Activated CD8-positive, alpha-beta memory T cell treated with anti-CD3 and anti-CD28 coated beads for 1 hour (primary cell): Measurements from ENCODE around the gene MYO1F.
"Not testable (repeated sequence)": the region's sequence is repeated elsewhere in the genome, so short reads cannot be mapped to it uniquely, and the experiment has no call there.

Experiments
- DNase-seq, 2 donors: peaks; one replicate each; pipeline ENCODE4 v3.0.0-alpha.2; 2020; ENCODE audit warnings: low read depth in 1 of 2; ENCODE audit errors: extremely low read depth in 1 of 2

Gene MYO1F

DNA sequence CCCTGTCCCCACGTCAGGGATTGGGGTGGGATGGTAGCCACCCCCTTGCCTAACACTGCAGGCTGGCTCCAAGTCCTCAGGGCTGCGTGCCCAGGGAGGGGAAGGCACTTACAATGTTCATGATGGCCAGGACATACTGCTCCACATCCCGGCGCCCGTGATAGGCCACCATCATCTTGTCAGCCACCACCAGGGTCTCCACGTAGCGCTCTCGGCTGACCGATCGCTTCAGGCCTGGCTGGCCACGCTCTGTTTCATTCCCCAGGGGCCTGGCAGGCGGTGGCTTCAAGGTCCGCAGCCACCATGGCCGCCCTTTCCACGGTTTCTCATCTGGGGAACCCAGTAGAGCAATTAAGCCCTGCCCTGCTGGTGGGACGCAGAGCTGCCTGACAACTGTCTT lies 23.6 kb upstream of the MYO1F start:
- no peak for DNase-seq

DNA sequence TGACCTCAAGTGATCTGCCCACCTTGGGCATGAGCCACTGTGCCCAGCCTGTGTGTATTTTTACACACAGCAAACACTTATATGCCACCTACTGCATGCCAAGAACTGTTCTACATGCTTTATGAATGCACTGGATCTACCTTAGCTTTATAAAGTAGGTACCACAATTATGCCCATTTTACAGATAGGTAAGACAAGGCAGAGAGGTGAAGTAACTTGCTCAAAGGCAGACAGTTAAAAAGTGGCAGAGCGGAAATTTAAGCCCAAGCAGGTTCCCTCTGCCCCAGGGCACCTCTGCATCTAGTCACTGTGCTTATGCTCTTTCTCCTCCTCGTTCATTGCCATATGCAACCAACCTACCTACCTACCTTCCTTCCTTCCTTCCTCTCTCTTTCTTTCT lies 22.8 kb upstream of the MYO1F start:
- DNase-seq = no peak

DNA sequence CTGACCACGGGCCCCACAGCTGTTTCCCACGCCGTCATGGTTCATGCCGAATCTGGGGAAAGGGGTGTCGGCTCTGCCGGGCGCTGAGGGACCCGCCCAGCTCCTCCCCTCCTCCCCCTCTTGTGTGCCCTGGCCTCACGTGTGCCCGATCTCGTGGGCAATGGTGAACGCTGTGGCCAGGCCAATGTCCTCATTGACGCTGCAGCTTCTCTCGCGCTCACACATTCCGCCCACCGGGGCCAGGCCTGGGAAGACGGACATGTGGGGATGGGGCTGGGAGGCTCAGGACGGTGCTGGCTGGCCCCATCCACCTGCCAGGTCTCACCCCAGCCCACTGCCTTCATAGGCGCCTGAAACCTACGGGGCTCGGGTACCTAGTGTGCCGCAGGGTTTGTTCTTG lies 18.9 kb upstream of the MYO1F start:
- DNase-seq = no peak

DNA sequence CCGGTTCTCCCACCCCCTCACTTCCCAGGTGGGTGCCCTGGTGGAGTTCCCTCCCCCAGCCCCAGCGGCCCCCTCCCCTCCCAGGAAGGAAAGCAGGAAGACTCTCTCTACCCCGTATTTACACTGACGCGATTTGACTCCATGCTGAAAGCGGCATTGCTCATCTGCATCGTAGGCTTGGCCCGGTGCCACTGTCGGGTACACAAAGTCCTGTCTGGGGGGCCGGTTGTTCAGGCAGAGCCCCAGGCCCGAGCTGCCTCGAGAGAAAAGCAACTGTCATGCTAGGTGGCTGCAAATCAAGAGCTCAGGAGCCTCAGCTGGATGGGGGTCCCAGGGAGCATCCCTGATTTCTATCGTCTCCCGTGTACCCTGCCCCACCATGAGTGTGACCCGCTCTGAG lies 18.4 kb upstream of the MYO1F start:
- DNase-seq = no peak

DNA sequence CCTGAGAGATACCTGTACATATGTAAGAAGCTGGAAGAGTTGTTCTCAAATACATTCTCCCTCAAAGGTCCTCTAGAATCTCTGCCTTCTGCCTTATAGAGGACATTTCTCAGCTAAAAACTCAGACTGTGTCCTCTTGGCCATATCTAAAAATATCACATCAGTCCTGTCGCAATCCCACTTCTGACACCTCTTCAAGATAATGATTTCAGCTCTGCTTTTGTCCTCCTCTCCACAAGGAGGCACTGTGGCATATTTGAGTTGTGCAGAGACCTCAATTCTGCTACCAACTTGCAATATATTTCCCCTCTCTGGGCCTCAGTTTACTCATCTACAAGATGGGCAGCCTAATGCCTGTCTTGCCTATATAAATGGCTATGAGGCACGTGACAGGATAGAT lies 16.7 kb upstream of the MYO1F start:
- DNase-seq = no peak

DNA sequence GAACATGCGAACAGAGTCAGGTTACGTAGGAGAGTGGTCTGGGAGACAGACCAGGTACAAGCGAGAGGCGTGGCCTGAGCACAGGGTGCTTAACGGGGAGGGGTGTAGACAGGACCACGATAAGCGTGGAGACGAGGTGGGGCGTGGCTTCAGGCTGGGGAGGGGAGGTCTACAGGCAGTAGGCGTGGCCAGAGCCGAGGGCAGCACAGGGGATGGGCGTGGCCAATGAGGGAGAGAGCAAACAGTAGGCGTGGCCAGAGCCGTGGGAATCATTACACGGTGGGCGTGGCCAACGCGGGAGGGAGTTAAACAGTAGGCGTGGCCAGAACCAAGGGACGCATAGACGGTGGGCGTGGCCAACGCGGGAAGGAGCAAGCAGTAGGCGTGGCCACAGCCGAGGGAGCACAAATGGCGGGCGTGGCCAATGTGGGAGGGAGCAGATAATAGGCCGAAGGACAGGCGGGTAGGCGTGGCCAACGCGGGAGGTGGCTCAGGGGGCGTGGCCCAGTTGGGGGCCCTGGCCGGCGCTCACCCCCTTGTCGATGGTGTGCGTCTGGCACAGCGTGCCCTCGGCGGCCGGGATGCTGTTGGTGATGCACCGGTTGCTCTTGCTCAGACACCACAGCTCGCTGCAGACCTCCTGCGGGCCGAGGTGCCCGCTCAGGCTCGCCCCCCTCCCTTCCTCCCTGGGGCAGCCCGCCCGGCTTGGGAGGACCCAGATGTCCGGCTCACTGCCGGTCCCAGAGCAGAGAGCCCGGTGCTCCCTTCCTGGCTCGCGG lies 15.2 kb upstream of the MYO1F start:
- DNase-seq = peak; percentile 87 to 95

DNA sequence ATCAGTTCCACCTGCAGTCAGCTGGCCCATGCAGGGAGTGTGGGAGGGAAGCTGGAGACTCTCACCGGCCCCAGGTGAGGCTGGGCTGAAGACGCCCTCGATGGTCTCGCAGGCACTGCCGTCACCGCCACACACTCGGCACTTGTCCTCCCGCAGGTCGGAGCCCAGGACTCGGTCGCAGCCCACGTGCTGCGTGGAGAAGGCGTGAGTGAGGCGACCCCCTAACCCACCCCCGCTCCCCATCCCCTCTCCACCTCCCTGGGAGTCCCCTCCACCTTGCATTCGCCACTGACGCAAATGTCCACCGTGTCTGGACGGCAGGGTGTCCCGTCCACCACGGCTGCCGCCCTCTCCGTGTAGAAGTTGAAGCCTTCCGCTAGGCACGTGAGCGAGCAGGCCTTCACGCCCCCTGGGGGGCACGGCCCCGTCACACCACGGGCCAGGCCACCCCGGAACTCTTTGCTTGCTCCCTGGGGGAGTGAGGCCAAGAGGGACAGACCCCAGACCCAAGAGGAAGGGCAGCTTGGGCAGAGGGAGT lies 12.0 kb upstream of the MYO1F start:
- DNase-seq = no peak

DNA sequence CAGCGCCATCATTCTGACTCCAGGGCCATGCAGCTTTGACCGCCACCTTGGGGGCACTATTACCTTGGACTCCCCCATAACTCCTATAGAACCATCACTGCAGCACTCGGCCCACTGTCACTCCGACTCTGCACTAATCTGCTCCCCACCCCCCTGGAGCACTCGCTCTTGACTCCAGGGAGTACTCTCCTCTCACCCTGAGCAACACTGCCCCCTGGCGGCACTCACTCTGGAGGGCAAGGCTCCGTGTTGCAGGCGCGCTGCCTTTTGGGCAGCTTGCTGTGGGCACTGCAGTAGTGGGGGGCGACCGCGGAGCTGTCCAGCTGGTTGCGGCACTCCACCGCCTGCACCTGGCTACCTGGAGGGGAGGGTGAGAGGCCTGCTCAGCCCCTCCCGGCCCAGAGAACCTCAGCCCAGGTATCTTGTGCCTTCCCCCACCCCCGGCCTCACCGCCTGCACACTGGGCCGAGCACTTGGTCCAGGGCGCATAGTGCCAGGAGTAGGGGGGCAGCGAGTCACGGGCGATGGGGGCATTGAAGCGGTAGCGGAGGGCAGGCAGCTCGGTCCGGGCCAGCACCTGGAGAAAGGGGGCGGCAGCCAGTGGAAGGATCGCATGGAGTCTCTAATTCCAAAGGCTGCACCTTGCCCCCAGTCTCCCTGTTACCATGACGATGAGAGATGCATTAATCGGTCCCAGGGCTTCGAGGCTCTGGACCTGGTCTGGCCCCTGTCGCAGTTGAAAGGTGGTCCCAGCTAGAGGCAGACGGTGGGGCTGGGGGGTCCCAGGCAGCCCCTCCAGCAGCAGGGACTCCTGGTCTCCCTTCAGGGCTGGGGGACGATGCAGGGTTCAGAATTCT lies 8.9 kb upstream of the MYO1F start:
- peak in 1 of 2 donors; percentile 55 for DNase-seq

DNA sequence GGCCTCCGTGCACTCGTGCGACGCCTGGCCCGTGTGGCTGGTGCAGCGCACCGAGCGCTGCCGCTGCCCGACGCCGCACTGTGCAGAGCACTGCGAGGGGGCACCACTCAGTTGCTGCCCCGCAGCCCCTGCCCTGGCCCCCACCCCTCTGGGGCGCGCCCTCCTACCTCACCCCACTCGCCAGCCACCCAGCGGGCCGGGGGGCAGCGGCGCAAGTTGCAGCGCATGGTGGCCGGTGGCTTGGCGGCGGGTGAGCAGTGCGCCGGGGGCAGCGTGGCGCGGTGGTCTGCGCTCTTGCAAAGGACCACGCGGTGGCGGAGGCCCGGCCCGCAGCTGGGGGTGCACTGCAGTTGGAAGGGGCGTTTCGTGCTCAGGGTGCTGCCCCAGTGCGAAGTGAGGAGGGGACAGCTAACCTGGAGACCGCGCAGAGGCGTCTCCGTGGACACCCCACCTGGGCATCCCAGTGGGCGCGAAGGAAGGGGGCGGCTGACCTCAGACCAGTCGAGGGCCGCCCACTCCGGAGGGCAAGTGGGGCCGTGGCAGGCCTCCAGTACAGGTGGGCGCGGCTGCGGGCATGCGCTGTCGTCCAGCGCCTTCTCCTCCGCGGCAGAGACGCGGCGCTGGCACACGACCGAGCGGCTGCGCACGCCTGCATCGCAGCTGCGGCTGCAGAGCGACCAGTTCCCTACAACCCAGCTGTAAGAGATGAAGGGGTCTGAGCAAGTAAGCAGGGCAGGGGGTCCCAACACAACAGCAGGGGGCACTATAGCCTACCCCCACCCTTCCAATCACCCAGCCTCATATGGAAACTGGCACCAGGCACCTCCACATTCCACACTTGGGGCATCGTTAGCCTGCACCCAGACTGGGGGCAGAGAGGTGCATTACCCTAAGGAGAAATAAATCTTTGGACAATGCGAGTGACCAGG lies 8.0 kb upstream of the MYO1F start:
- DNase-seq = no peak

DNA sequence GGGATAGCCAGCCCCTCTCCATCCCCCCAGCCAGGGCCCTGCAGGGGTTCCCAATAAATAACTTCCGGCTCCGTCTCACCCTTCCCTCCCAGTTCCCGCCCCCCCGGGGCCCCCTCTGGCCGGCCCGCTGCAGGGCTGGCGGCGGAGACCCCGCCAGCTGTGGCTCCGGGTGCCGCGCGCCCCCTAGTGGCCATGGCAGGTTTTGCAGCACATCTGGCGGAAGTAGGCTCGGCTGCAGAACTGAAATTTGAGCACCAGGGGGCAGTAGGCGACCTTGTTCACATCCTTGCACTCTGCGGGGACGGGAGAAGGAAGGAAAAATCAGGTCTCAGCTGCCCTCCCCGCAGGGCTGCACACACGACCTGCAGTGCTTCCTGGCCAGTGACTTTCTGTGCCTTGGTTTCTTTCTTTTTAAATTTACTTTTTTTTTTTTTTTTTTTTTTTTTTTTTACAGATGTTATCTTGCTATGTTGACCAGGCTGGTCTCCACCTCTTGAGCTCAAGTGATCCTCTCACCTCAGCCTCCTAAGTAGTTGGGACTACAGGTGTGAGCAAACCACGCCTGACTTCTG lies 3.6 kb upstream of the MYO1F start:
- peak; percentile 66 to 78 for DNase-seq

DNA sequence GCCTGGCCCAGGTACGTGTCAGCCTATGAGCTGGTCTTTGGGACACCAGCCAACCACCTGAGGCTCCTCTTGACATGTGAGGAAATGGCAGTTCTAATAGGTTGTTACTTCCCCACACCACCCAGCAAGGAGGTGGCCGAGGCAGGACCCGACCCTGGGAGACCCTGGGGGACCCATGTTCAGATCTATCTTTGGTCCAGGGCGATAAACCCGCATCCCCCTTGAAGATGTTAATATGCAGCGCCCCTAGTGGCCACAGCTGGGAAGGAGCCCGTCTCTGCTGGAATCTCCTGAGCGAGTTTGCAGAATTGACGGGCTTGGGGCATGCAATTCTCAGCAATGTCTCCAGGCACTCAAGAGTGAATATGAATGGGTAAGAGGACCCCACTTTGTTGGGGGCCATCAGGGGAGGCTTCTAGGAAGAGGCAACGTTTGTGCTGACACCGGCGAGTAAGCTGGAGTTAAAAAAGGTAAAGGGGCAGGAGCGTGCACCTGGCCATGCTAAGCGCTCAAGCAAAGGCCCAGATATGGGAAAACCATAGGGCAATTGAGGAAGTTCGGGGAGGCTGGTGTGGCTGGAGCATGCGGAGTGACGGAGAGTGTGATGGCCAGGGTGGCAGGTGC lies 1.5 kb upstream of the MYO1F start:
- DNase-seq = peak; percentile 71 to 75

DNA sequence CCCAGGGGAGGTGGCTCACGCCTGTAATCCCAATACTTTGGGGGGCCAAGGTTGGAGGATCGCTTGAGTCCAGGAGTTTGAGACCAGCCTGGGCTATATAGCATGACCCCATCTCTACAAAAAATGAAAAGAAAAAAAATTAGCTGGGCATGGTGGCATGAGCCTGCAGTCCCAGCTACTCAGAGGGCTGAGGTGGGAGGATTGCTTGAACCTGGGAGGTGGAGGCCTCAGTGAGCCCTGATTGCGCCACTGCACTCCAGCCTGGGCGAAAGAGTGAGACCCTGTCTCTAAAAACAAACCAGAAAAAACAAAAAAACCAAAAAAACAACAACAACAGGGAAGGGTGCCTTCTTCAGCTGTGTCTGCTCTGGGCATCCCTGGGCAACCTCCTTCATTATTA lies 499 bp upstream of the MYO1F start:
- DNase-seq = no peak

DNA sequence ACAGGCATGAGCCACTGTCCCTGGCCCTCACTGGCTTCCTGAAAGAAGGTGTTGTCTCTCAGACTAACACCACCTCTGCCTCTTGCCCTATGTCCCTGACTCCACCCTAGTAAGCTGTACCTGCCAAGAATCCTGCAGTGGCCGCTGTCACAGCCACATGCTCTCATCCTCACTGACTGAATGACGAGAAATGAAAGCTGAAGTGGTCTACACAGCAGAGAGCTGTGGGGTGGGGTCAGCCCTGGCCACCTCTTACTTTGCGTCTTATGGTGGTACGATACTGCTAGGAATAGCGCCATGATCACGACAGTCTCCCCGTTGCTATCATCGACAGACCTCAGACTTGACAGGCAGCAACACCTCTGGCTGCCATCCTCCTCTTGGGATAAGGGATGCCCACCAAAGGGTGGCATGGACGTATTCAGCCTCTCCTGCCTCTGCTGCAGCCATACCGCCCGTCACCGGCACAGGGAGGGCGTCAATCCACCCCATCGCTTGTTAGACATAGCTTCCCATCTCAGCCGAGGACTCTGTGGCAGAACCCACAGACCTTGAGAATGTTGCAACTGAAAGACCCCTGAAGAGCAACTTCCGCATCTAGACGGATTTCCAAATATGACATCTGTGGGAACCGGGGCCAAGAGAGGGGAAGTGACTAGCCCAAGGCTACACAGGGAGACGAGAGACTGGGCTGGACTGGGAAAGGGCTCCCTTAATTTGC lies 809 bp downstream of the MYO1F start:
- DNase-seq = no peak

DNA sequence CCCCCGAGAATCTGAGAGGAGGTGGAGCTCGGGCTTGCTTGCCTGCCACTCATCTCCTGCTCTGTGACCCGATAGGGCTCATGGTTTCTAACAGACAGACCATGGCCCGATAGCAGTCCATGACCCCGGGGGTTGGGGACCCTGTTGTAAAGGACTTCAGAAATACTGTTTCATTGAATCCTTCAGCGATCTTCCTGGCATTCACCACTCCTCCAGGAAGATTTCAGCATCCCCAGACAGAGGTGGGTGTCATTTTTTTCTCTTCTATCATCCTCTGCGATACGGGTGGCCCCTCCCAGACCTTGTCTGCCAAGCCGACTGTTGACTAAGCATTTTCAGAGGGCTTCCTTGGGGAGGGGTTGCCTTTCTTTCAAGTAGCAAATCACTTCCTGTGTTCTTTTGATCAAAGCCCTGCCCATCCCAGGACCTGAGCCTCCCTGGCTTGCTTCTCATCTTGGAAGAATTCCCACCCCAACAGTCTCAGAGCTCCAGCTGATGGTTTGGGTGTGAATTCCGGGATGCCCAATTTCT lies 1.7 kb downstream of the MYO1F start:
- peak; percentile 19 to 22 for DNase-seq

DNA sequence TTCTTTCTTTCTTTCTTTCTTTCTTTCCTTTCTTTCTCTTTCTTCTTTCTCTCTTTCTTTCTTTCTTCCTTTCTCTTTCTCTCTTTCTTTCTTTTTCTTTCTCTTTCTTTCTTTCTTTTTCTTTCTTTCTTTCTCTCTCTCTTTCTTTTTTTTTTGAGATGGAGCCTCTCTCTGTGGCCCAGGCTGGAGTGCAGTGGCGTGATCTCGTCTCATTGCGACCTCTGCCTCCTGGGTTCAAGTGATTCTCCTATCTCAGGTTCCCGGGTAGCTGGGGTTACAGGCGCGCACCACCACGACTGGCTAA lies 2.7 kb downstream of the MYO1F start:
- not testable (repeated sequence) for DNase-seq

DNA sequence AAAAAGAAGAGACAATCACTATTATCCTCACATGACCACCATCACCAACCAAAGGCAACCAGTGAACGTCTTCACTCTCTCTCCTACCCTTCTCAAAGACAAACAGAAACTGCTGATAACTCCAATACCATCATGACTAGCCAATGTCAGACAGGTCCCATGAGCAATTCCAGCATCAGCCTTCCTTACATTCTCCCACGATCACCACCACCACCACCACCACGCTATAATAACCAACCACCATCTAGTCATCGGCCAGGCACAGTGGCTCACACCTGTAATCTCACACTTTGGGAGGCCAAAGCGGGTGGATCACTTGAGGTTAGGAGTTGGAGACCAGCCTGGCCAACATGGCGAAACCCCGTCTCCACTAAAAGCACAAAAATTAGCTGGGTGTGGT lies 3.9 kb downstream of the MYO1F start:
- no peak for DNase-seq

DNA sequence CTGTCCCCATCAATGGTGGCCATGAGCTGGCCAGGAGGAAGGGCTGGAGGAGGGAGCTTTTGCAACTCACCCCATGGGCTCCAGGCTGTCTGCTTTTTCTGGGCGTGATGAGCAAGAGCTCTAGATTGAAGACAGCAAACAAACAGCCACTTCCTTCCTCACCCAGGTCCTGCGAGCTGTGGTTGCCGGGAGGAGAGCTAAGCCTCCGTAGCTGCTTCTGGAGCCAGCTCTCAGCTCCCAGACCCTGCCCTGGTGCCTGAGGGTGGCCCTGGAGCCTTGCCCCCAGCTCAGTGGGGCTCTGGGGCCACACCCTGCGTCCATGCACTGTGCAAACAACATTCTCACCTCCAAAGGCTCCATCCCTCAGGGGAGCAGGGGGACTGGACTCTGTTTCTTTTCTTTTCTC lies 6.2 kb downstream of the MYO1F start:
- peak in 1 of 2 donors; percentile 33 for DNase-seq

DNA sequence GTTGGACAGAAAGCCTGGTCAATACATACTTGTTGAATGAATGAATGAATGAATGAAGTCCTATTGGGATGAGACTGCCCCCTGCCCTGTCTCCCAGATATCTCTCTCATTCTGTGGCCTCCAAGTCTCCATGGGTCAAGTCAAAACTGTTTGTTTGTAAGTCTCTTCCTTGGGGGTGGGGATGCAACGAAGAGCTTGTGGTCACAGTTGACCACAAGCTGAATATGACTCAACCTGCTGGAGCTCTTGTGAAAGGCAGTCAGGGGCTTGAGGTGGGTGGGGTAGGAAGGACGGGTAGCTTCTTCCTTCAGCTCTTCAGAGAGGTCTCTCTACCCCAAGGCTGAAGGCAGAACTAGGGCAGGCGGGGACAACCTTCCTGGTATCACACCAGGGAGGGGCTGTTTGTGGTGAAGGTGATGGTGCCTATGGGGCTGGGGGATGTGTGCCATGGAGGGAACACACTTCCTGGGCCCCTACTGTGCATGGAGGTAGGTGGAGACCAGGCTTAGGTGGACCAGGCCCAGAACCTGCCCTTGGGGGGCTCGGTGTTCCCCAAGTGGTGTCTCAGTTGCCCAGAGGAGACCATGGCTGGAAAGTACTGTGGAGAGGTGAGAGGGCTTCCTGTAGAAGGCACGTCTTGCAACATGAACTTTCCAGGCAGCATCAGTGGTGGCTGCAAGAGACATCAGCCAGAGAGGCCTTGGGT lies 8.0 kb downstream of the MYO1F start:
- peak; percentile 46 for DNase-seq
